Endometrium (tissue), 2 donors: ENCODE measurements around the gene RBP7.
A peak's percentile ranks its signal among the peaks of the same experiment; 100 is the strongest.
"Not testable (repeated sequence)": the region's sequence is repeated elsewhere in the genome, so short reads cannot be mapped to it uniquely, and the experiment has no call there.

Experiments used
- FAIRE-seq: peaks from 2 replicates; lab custom pipeline; 2012; peaks lifted over from hg19 to GRCh38; lab: Jason Lieb, UNC
- donor health status: control.
- donor health status: control.

RBP7 gene

GRCh38 chr1:9996624-9997582 lies at the start of gene RBP7:
RBP7 (plus strand) TSS chr1:9997228; CDS start chr1:9997259, 31 bp downstream.
- no peak for FAIRE-seq

- FAIRE-seq: no peak
Measured at GRCh38 chr1:9957726-9958125, 39.3 kb upstream of the RBP7 start.

DNA sequence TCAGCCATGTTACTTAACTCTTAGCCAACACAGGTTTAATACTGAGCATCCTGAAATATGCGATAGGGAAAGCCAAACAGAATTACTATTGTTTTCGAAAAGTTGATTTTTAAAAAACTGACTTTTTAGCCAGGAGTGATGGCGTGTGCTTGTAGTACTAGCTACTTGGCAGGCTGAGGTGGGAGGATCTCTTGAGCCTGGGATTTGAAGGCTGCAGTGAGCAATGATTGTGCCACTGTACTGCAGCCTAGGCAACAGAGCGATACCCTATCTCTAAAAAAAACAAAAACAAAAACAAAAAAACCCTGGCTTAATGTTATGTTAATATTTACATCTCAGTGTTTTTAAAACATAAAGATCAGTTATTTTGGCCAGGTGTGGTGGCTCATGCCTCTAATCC lies 37.0 kb upstream of the RBP7 start:
- FAIRE-seq: no peak

GRCh38 chr1:9960706-9961562 lies 36.1 kb upstream of the RBP7 start:
- FAIRE-seq: no peak

GRCh38 chr1:9984253-9984652 lies 12.8 kb upstream of the RBP7 start:
- no peak for FAIRE-seq

DNA sequence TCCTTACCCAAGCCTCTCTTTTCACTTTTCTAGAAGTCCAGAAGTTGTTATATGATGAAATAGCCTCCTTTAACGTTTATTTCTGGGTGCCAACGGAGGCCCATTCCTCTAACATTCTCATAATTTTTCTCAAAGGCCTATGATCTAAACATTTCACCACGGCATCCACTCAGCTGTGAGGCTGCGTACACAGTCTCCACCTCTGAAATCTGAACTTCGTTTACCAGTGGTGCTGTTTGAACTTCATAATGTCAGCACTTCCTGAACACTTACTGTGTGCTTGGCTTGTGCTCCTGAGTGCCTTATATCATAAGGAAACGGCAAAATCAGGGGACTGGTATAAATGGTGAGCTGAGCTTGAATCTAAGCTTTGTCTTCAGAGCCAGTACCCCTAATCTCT lies 12.0 kb upstream of the RBP7 start:
- FAIRE-seq: no peak

- no peak for FAIRE-seq
Measured at GRCh38 chr1:9989773-9990172, 7.3 kb upstream of the RBP7 start.

DNA sequence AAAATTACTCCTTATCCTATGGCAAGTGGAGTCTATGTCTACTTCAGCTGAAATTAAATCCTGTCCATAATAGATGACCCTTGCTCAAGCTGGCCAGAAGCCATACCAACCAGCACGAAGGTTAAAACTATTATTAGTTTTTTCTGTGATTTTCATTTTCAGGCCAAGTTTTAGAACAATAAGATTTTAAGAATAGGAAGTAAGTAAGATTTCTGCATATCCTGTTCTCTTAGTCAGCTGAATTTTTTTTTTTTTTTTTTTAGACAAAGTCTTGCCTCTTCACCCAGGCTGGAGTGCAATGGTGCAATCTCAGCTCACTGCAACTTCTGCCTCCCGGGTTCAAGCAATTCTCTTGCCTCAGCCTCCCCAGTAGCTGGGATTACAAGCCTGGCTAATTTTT lies 6.1 kb upstream of the RBP7 start:
- FAIRE-seq: no peak

DNA sequence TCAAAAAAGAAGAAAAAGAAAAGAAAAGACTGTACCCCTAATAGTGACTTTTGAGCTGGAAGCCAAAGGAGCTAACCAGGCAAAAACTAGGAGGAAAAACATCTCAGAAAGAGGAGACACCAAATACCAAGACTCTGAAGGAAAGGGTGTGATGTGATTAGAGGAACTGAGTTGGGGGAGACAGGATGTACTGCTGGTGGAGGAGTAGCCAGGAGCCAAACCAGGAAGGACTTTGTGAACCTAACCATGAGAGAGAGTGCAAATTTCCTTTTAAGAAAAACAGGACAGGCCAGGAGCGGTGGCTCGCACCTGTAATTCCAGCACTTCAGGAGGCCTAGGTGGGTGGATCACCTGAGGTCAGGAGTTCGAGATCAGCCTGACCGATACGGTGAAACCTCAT lies 4.1 kb upstream of the RBP7 start:
- no peak for FAIRE-seq

DNA sequence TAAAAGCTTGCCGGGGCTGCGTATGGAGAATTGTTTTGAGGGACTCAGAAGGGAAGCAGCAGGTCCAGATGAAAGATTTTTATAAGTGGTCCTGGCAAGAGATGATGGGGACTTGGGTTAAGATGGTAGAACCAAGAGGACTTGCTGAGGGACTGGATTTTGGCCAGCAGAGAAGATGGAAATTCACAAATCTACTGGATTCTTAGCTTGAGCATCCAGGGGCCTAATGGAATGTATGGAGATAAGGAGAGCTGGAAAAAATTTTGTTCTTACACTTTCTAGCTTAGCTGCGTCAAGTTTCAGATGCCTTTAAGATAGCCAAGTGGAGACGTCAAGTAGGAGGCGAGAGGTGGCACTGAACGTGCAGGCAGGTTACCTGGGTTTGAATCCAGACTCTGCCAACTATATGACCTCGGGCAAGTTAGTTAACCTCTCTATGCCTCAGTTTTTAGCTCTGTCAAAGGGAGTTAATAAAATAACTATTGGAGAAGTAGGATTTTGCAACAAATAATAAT lies 3.4 kb upstream of the RBP7 start:
- FAIRE-seq: no peak

GRCh38 chr1:10001016-10001665 lies 4.1 kb downstream of the RBP7 start:
- FAIRE-seq: no peak

- FAIRE-seq: not testable (repeated sequence)
Measured at GRCh38 chr1:10005248-10005647, 8.2 kb downstream of the RBP7 start.

DNA sequence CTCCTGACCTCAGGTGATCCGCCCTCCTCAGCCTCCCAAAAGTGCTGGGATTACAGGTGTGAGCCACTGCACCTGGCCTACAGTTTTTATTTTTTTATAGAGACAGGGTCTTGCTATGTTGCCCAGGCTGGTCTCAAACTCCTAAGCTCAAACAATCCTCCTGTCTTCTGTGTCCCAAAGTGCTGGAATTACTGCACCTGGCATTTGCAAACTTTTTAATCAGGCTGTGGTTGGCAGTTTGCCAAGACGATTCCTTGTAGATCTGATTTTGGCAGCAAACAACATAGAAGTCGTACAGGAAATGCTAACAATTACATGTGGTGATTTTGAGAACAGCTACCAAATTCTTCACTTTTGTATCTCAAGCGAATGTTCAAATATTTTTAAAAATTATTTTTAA lies 10.1 kb downstream of the RBP7 start:
- no peak for FAIRE-seq

GRCh38 chr1:10014016-10014415 lies 17.0 kb downstream of the RBP7 start:
- no peak for FAIRE-seq

DNA sequence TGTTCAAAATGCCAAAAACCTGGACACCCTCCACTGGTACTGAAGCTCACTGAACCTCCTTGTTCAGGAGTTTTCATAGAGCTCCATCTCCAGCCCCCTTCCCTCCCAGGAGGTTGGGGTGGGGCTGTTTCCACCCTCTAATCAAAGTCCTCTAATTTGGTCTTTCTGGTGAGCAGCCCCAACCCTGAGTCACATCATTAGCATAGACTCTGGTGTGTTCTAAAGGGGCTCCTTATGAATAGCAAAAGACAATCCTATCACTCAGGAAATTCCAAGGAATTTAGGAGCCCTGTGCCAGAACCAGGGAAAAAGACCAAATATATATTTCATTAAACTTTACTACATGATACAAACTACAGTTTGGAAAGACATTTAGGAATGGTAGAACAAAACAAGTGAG lies 22.5 kb downstream of the RBP7 start:
- no peak for FAIRE-seq

- FAIRE-seq: no peak
Measured at GRCh38 chr1:10020086-10020485, 23.1 kb downstream of the RBP7 start.

- not testable (repeated sequence) for FAIRE-seq
Measured at GRCh38 chr1:10020678-10021077, 23.6 kb downstream of the RBP7 start.

GRCh38 chr1:10021992-10022391 lies 25.0 kb downstream of the RBP7 start:
- FAIRE-seq: peak; percentile 78

DNA sequence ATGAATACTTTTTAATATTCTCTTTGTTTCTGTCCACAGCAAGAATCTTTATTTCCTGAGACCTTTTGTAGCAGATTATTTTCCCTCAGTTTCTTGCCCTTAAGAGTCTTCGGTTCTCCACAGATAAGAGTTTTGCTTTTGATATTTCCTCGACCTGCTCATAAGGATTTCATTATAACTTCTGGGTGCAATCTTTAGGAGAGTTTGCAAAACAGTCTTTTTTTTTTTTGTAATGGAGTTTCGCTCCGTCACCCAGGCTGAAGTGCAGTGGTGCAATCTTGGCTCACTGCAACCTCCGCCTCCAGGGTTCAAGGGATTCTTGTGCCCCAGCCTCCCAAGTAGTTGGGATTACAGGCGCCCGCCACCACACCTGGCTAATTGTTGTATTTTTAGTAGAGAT lies 25.6 kb downstream of the RBP7 start:
- FAIRE-seq: no peak

DNA sequence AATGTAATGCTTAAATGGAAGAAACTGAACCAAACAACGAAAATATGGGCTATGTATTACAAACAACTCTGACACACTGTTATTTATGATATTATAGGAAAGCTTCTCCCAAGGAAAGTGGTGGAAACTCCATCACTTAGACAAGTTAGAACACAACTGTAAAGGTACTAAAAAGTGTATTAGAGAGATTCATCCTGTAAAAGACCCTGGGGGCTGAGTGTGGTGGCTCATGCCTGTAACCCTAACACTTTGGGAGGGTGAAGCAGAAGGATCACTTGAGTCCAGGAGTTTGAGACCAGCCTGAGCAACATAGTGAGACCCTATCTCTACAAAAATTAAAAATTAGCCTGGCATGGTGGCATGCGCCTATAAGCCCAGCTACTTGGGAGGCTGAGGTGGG lies 28.3 kb downstream of the RBP7 start:
- FAIRE-seq: no peak

GRCh38 chr1:10027027-10027426 lies 30.0 kb downstream of the RBP7 start:
- FAIRE-seq: no peak

- FAIRE-seq: not testable (repeated sequence)
Measured at GRCh38 chr1:10028956-10029500, 32.0 kb downstream of the RBP7 start.
